NCI-H774 (cell line): ENCODE results near the gene LIMCH1.
A peak's percentile ranks its signal among the peaks of the same experiment; 100 is the strongest.
"Not testable (repeated sequence)": the region's sequence is repeated elsewhere in the genome, so short reads cannot be mapped to it uniquely, and the experiment has no call there.

ENCODE experiments used
- DNase-seq: peaks from one replicate; lab custom pipeline; 2025; lab: John Stamatoyannopoulos, UW

Gene LIMCH1

DNA sequence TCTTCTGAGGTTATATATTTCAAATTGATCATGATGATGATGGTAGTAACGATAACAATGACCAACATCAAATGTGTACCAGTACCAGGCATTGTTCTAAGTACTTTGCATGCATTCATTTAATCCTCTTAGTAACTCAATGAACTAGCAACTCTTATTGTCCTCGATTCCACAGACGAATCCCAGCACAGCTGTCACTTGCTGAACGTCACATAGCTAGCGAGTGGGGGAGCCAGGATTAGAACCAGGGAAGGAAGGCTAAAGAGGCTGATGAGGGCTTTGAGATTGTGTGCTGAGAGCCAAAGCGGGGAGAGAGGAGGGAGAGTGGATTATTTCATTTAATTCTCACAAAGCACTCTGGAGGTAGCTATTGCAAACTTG is 106.9 kb downstream of the LIMCH1 start:
- DNase-seq = no peak

- no peak for DNase-seq
These were observed 107.9 kb downstream of the LIMCH1 start for GRCh38 chr4:41645728-41646390.

DNA sequence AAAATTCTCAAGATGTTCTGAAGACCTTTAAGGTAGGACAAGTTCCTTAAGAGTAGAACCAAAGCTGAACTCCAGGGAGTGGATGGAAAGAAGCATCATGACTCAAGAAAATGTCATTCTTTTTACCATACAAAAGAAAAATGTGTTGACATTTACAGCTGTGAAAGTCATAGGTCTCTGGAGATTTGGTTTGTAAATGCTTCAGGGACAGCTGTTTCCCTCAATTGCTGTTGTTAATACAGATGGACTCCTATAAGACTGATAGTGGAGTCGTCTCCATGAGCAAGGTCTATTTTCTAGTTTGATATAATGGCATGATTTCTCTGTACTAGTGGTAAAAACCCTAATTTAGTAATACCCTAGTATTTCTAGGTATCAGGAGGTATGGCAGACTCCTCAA is 108.9 kb downstream of the LIMCH1 start:
- DNase-seq = no peak

- DNase-seq = no peak
These were observed 109.4 kb downstream of the LIMCH1 start for GRCh38 chr4:41647383-41647782.

DNA sequence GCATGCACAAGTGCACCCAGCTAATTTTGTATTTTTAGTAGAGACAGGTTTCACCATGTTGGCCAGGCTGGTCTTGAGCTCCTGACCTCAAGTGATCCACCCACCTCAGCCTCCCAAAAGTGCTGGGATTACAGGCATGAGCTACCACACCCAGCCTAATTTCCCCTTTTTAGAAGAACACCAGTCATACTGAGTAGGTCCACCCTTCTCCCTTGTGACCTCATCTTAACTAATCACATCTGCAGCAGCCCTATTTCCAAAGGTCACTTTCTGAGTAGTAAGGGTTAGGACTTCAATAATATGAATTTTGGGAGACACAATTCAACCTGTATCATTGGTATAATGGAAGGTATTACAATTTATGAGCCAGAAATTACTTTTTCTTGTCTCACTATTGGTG is 113.2 kb downstream of the LIMCH1 start:
- not testable (repeated sequence) for DNase-seq

- DNase-seq = no peak
These were observed 115.0 kb downstream of the LIMCH1 start for GRCh38 chr4:41652971-41653370.

DNA sequence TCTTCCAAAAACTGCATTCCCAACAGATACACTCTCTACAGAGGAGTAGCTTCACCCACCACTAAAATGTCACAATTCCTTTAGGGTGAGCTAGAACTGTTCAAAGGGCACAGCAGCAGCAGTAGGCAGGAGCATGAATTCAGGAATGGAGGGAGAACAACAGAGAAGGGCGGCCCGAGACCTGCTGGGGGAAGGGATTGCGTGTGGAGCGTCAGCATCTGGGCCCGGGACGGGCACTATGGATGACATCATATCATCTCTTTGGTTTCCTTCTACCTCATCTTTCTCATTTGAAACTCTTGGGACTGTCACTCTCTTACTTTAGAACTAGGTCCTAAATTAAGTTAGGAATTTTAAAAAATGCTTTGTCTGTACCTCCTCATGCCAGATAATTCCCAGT is 115.6 kb downstream of the LIMCH1 start:
- no peak for DNase-seq

DNA sequence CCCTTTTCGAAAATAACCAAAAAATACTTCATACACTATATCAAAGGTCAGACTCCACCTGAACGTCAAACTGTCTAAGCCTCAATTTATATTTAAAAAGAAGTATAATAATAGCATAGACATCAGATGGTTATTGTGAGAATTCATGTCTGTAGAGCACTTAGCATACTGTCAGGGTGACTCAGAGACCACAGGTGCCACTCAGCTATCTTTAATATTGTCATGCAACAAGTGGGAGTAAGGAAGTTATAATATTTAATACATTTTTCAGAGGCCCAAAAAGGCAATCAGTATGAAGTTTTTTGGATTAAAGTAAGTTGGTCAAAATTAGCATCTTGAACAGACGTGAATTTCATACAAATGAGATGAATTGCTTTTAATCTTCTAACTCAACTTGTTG is 117.2 kb downstream of the LIMCH1 start:
- DNase-seq = no peak

DNA sequence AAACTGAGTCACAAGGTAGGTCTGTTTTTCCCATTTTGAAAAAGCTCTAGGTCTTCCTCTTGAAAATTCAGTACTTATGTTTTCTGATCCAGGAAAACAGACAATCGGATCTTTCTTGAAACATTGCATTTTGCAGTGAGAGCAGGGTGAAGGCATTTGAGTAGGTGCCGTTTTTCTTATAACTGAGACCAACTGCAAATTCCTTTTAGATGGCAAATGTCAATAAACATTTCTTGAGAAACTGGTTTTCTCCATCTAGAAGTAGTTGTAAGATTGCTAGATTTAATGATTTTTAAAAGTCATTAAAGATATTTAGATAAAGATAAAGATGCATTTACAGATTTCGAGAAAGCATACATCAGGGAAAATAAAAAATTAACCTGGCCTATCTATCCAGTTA is 118.1 kb downstream of the LIMCH1 start:
- DNase-seq = no peak

GRCh38 chr4:41656572-41657520 is 118.9 kb downstream of the LIMCH1 start:
- no peak for DNase-seq

- DNase-seq = no peak
These were observed 119.6 kb downstream of the LIMCH1 start for GRCh38 chr4:41657561-41657960.

DNA sequence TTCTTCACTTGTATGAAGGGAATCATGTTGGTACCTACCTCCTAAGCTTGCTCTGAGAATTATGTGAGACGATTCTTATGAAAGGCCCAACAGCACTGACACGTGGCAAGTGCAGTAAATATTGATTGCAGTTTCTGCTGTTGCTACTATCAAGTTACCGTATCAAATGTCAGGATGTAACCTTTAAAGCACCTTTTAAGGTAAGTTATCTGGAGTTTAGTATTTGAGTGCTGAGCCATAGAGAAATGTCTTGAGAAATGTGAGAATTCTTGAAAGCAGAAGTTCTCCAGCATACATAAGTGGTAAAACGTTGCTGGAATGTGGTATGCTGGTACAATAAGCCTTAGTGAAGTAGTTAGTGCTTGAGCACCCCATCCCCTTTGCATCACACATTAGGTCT is 120.2 kb downstream of the LIMCH1 start:
- no peak for DNase-seq

DNA sequence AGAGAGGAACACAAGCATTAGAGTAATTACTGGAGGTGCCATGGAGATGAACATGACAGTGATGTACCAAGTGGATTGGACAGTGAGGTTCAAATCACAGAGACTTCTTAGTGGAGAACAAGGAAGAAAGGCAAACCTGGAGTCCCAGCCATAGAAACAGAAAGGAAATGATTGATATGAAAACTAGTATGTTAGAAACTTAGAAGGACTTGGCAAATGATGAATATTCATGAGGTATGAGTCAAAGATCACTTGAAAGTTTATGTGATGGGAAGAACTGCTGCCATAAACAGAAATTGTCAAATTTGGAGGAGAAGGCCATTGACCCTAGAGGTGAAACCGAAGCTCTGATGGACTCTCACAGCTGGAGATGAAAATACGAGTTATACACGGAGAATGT is 122.4 kb downstream of the LIMCH1 start:
- DNase-seq = no peak

- peak; percentile 29 for DNase-seq
These were observed 123.6 kb downstream of the LIMCH1 start for GRCh38 chr4:41661442-41662076.

DNA sequence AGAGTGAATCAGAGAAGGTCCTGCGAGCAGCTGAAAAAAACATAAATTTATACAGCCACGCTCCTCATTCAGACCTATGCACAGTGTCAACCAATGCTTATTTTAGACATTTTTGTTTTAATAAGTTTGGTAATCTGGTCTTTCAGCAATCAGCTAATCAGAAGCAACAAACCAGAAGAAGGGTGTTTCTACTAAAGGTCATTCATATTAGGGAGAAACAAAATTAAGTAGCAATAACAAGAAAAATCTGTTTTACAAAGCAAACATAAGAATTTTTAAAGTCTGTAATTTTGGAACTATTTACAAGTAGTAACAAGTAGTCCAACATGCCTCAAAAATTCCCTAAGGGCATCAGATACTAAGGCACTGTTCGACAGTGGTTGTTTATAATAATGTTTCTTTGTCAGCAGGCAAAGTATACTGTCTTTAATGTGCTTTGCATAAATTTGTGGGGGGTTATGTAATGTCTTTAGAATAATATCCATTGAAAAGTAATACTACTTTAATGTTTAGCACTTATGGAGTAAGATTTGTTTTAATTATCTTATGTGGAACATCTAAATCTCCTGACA is 127.8 kb downstream of the LIMCH1 start:
- no peak for DNase-seq

- no peak for DNase-seq
These were observed 130.1 kb downstream of the LIMCH1 start for GRCh38 chr4:41668024-41668423.

- peak; percentile 52 for DNase-seq
These were observed 132.6 kb downstream of the LIMCH1 start for GRCh38 chr4:41670530-41670929.

DNA sequence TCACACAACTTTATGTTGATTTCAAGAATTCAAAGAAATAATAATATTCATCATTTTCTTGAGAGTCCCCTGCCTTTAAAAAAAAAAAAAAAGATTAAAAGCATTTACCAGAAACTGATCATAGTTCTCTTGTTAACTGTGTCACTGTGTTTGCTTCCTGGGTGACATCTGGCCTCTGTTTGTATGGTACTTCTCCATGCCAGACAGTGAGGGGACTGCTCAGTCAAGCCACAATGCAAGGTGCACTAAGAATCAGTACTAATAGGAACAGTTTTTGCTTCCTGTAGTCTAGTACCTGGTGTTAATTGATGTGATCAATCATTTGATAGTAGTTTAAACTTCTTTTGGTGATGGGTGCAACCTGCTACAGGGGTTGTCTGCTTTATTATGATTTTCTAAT is 133.0 kb downstream of the LIMCH1 start:
- peak; percentile 2 for DNase-seq

DNA sequence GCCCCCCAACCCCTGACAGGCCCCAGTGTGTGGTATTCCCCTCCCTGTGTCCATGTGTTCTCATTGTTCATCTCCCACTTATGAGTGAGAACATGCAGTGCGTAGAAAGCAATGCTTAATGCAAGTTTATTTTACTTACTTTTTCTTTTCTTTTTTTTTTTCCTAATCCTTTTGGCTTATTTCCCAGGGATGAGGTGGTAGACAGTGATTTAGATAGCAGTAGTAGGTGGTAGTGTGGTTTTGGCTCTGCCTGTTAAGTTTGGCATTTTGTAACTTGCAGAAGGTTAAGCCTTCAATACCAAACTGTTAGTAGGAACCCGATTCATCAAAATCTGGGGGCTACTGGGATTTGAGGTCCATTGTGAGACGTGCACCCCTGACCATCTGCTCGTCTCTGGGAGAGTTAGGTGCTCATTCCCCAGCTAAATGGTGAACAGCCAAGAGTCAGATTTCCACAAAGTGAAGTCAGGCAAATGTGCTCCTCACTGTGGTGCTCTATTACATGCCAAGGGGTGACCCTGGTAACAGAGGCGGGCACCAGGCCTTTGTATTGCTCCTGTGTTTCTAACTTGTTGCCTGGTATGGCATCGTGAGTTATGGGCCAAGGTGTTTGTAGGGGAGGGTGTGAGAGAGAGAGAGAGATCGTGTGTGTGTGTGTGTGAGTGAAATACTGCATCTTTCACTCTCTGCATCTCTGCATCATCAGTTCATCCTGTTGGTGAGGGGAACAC is 140.3 kb downstream of the LIMCH1 start:
- no peak for DNase-seq

- no peak for DNase-seq
These were observed 141.0 kb downstream of the LIMCH1 start for GRCh38 chr4:41678951-41679350.

GRCh38 chr4:41679991-41680390 is 142.0 kb downstream of the LIMCH1 start:
- DNase-seq = no peak

DNA sequence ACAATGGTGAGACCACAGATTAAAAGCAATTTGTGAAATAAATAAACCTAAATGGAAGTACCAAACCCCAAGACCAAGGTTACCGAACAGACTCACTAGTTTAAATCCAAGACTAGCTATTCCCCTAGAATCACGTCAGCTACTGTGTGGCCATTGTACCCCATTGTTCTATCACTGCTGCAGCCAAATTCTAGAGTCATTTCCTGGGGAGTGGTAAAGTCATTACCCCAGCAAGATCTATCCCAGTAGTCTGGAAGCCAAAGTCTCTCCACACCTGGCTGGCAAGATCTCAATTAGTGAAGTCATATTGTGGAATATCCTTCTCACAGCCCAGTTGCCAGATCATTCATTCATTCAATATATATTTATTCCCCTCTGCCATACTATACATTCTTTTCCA is 143.1 kb downstream of the LIMCH1 start:
- no peak for DNase-seq
